GM12878 (cell line): Measurements from ENCODE around the gene PDGFC. TPM values are rescaled to one million over a fixed set of nuclear protein-coding genes. Genes with fewer than 3 reads are reported as not detected.

Source experiments
- ATAC-seq: fragments of 200-7000 bp; cut with Tn5 transposase; 3 replicates; pipeline ENCODE4 v1.9.1; 2020; ENCODE audit warnings: mild to moderate bottlenecking, moderate library complexity
- BruUV-seq: library from RNA; stranded (reverse); fragments of 400-500 nt; replicated peaks from 2 replicates; lab custom pipeline; 2021; lab: Mats Ljungman, UMichigan
- CTCF ChIA-PET: fragments of 300-600 bp; sonication (Branson Sonifier 250); formaldehyde crosslinking; extraction: SDS; loops from one replicate; lab custom pipeline; 2021; ENCODE audit warnings: inconsistent platforms; lab: Yijun Ruan, JAX
- POLR2A ChIA-PET: fragments of 350-600 bp; formaldehyde crosslinking; extraction: SDS; loops from one replicate; lab custom pipeline; 2021; ENCODE audit warnings: inconsistent platforms; lab: Charles Lee
- RAD21 ChIA-PET: fragments of 300-600 bp; sonication (Branson Sonifier 250); formaldehyde crosslinking; loops from one replicate; lab custom pipeline; 2023; ENCODE audit warnings: antibody characterized with exemption; ENCODE audit not compliant: unreplicated experiment; lab: Charles Lee
- SMC1A ChIA-PET: fragments of 300-600 bp; sonication (Branson Sonifier 250); formaldehyde crosslinking; loops from one replicate; lab custom pipeline; 2023; ENCODE audit not compliant: unreplicated experiment, uncharacterized antibody; lab: Charles Lee
- DNase-seq: peaks from one replicate; pipeline ENCODE4 v3.0.0-alpha.2; 2011; ENCODE audit warnings: low read depth, low spot score
- FAIRE-seq: peaks from 3 replicates; lab custom pipeline; 2011; peaks lifted over from hg19 to GRCh38; lab: Jason Lieb, UNC
- H2AFZ ChIP-seq: 2 replicates; pipeline ENCODE4 v1.6.0; 2011; ENCODE audit warnings: low read depth, low read length, control low read depth; ENCODE audit not compliant: control insufficient read depth
- H3K27ac ChIP-seq: 2 replicates; pipeline ENCODE4 v1.5.1; 2011; ENCODE audit warnings: control low read depth; ENCODE audit not compliant: control insufficient read depth, insufficient read depth
- H3K27me3 ChIP-seq, 2 experiments: replicated peaks in 1 of 2; 2 replicates each; pipeline versions ENCODE4 v1.6.0 to v1.6.1; 2011; ENCODE audit warnings: low read length in 1 of 2; ENCODE audit not compliant: control insufficient read depth in 2 of 2, insufficient read depth in 2 of 2
- H3K36me3 ChIP-seq, 2 experiments: 2 replicates each; pipeline ENCODE4 v1.5.1; 2011; ENCODE audit warnings: low read length in 1 of 2; ENCODE audit not compliant: control insufficient read depth in 2 of 2, insufficient read depth in 2 of 2
- H3K4me1 ChIP-seq: 2 replicates; pipeline ENCODE4 v1.6.1; 2011; ENCODE audit warnings: mild to moderate bottlenecking, low read length, moderate library complexity, mixed read lengths; ENCODE audit not compliant: control insufficient read depth, insufficient read depth
- H3K4me2 ChIP-seq: 2 replicates; pipeline ENCODE4 v1.6.0; 2011; ENCODE audit warnings: control low read depth; ENCODE audit not compliant: control insufficient read depth, insufficient read depth
- H3K4me3 ChIP-seq: fragments of 200-600 bp; sonication (generic); 2 replicates; pipeline ENCODE4 v1.5.1; 2016
- H3K79me2 ChIP-seq: 2 replicates; pipeline ENCODE4 v1.6.0; 2011; ENCODE audit warnings: low read length; ENCODE audit not compliant: control insufficient read depth, insufficient read depth
- H3K9ac ChIP-seq: 2 replicates; pipeline ENCODE4 v1.8.0; 2011; ENCODE audit warnings: low read length, control low read depth, mixed read lengths; ENCODE audit not compliant: control insufficient read depth, insufficient read depth
- H3K9me3 ChIP-seq: replicated peaks from 3 replicates; pipeline ENCODE4 v1.5.1; 2011; ENCODE audit warnings: mild to moderate bottlenecking, low read length; ENCODE audit not compliant: control insufficient read depth, insufficient read depth
- H4K20me1 ChIP-seq: 2 replicates; pipeline ENCODE4 v1.6.0; 2011; ENCODE audit not compliant: control insufficient read depth, insufficient read depth
- ATF7 ChIP-seq: fragments of 450-650 bp; IDR thresholded peaks from 2 replicates; pipeline ENCODE4 v1.6.1; 2016; ENCODE audit warnings: low read depth, mild to moderate bottlenecking
- CHD1 ChIP-seq: IDR thresholded peaks from 2 replicates; pipeline ENCODE4 v1.6.1; 2012; ENCODE audit warnings: low read depth, low read length, improper control_type of control experiment
- CREM ChIP-seq: IDR thresholded peaks from 2 replicates; pipeline ENCODE4 v1.6.1; 2014; ENCODE audit warnings: antibody characterized with exemption, low read depth
- CUX1 ChIP-seq: IDR thresholded peaks from 2 replicates; pipeline ENCODE4 v1.6.1; 2012; ENCODE audit warnings: improper control_type of control experiment, low read depth, low read length; ENCODE audit not compliant: insufficient replicate concordance
- FOXK2 ChIP-seq: fragments of 450-650 bp; IDR thresholded peaks from 2 replicates; pipeline ENCODE4 v1.6.1; 2017; ENCODE audit warnings: mild to moderate bottlenecking, moderate library complexity
- HSF1 ChIP-seq: fragments of 150-350 bp; IDR thresholded peaks from 2 replicates; pipeline ENCODE4 v1.6.1; 2014; ENCODE audit warnings: mild to moderate bottlenecking, low read depth, low read length
- JUNB ChIP-seq: IDR thresholded peaks from 2 replicates; pipeline ENCODE4 v1.6.1; 2016; ENCODE audit warnings: antibody characterized with exemption, mild to moderate bottlenecking
- NR2F1 ChIP-seq: fragments of 450-650 bp; conservative IDR thresholded peaks from 2 replicates; pipeline ENCODE4 v1.6.1; 2017; ENCODE audit warnings: mild to moderate bottlenecking
- PML ChIP-seq: IDR thresholded peaks from 2 replicates; pipeline ENCODE4 v1.6.1; 2012; ENCODE audit warnings: low read length, inconsistent platforms
- POLR2A ChIP-seq: IDR thresholded peaks from 2 replicates; pipeline ENCODE4 v1.6.1; 2011; ENCODE audit warnings: low read depth, mild to moderate bottlenecking, low read length
- POLR2AphosphoS5 ChIP-seq: IDR thresholded peaks from 2 replicates; pipeline ENCODE4 v1.6.1; 2011; ENCODE audit warnings: mild to moderate bottlenecking, low read length, inconsistent platforms
- RAD51 ChIP-seq: fragments of 450-650 bp; IDR thresholded peaks from 2 replicates; pipeline ENCODE4 v1.6.1; 2016; ENCODE audit warnings: moderate library complexity, mild to moderate bottlenecking, inconsistent platforms
- STAT1 ChIP-seq: fragments of 450-650 bp; conservative IDR thresholded peaks from 2 replicates; pipeline ENCODE4 v1.6.1; 2014; ENCODE audit warnings: antibody characterized with exemption, mild to moderate bottlenecking
- TBL1XR1 ChIP-seq: IDR thresholded peaks from 2 replicates; pipeline ENCODE4 v1.6.1; 2012; ENCODE audit warnings: low read depth, low read length, improper control_type of control experiment
- WGBS: methylation state at CpG from one replicate; pipeline ENCODE4 v1.1.6; 2016; ENCODE audit warnings: low lambda C conversion rate; ENCODE audit not compliant: insufficient replicate concordance, insufficient coverage; ENCODE audit errors: missing lambda C conversion rate; 5-methylcytosine and 5-hydroxymethylcytosine counted together
- in situ Hi-C: fragments of 300-500 bp; cut with MboI; formaldehyde crosslinking; loops from 9 replicates; pipeline ENCODE4 v1.14.3; 2018; ENCODE audit warnings: mixed read lengths
- intact Hi-C: fragments of 100-400 bp; cut with micrococcal nuclease; formaldehyde crosslinking; loops from one replicate; pipeline ENCODE4 v1.14.2; 2022; ENCODE audit not compliant: unreplicated experiment
- polyA plus RNA-seq, 11 experiments: library from polyadenylated mRNA; depleted of rRNA in 4 of 11; unstranded in 6 of 11; stranded (reverse) in 5 of 11; fragments of >200 nt; fragmentation: Nextera tagmentation in 4 of 11; fragmentation: Illumina TruSeq in 1 of 11; extraction: Ambion mirVana in 4 of 11; extraction: Trizol in 1 of 11; gene quantifications; 1 replicate in 1 of 11; 2 replicates in 10 of 11; pipeline versions ENCODE4 v1.2.1 to v1.2.3, GENCODE V29; 2011 to 2016; ENCODE audit warnings: inconsistent platforms in 2 of 11, missing spikeins in 2 of 11, low read depth in 1 of 11
- total RNA-seq, 4 experiments: library from RNA; depleted of rRNA in 3 of 4; stranded (reverse); fragments of >200 nt in 3 of 4; fragmentation: Illumina TruSeq in 1 of 4; extraction: Trizol in 1 of 4; gene quantifications; 2 replicates each; pipeline versions ENCODE4 v1.2.1 to v1.2.3, GENCODE V29; 2013 to 2021
- TF ChIP-seq, protein P1 (sequence below): IDR thresholded peaks from 2 replicates; pipeline ENCODE4 v1.6.1; 2011; ENCODE audit warnings: low read depth, mild to moderate bottlenecking, low read length, moderate library complexity, borderline replicate concordance; ENCODE audit errors: extremely low read depth

PDGFC gene
- total and polyA plus RNA-seq, 10 of the 15 experiments (the other 5 are each of a cell fraction or from before 2014, with no cell fraction given), result 0.02 to 0.18 TPM; not detected in 8

GRCh38 chr4:157020882-157021281, 49.3 kb upstream of the PDGFC start (continued):
- TF ChIP-seq CUX1, result no peak
- TF ChIP-seq STAT1, result no peak
- no peak for TF ChIP-seq FOXK2
- no peak for TF ChIP-seq NR2F1
- TF ChIP-seq, protein P1, sequence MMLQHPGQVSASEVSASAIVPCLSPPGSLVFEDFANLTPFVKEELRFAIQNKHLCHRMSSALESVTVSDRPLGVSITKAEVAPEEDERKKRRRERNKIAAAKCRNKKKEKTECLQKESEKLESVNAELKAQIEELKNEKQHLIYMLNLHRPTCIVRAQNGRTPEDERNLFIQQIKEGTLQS, result no peak

DNA sequence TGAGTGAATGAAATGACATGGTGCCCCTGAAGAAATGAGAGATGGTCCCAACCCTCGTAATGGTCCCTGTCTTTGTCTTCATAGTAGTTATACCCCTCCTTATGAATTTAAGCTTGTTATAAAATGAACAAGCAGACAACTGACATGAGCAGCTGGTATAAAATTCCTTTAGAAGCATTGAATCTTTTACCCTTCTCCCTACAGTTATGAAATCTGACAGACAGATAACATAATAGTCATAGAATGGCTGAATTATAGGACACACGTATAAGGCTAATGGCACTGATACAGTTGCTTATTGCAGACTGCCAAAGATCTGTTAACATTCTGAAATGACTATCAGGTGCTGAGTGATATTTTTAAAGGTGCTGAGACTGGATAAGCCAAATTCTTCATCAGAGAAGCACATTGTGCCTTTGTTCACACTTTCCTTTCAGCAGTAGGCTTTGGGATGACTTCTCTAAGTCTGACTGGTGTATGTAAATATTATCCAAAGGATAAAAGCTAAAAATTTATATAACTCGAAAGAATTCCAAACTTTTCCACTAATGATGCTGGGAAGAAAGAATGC, 47.4 kb upstream of the PDGFC start:
- BruUV-seq, result no TSS peak
- no peaks in the 10 kb centered on the region for H3K4me1 ChIP-seq
- H3K4me3 ChIP-seq, result no peak overlapping the region
- WGBS, result 0% methylated on average over 3 of the region's 3 CpGs
- no peak overlapping the region for H2AFZ ChIP-seq
- H3K79me2 ChIP-seq, result no peaks in the 10 kb centered on the region
- no peaks in the 10 kb centered on the region for H3K9me3 ChIP-seq
- H3K36me3 ChIP-seq, result no peaks in the 10 kb centered on the region
- FAIRE-seq, result no peak
- no peak overlapping the region for H3K4me2 ChIP-seq
- intact Hi-C loops, result no loop called here
- H3K9ac ChIP-seq, result no peak overlapping the region
- H3K27me3 ChIP-seq, result no peaks in the 10 kb centered on the region
- H3K27ac ChIP-seq, result no peak overlapping the region
- H4K20me1 ChIP-seq, result no peaks in the 10 kb centered on the region
- no peak for TF ChIP-seq POLR2AphosphoS5
- no peak for TF ChIP-seq PML
- TF ChIP-seq JUNB, result no peak
- no peak for TF ChIP-seq TBL1XR1
- no peak for TF ChIP-seq HSF1
- TF ChIP-seq, protein P1, result no peak
- no peak for TF ChIP-seq CHD1
- no peak for TF ChIP-seq ATF7
- no peak for TF ChIP-seq RAD51
- no peak for TF ChIP-seq CREM
- TF ChIP-seq POLR2A, result no peak
- TF ChIP-seq, all 136 proteins: peak for 0
- in situ Hi-C loops, result no loop called here
- ChIA-PET CTCF (no interaction called here), SMC1A (interaction anchor here (0.8 kb wide), 1 partner anchor 20 kb away, joined by 3 read pairs; no protein-coding TSS in a partner anchor), POLR2A (no interaction called here), RAD21 (no interaction called here)
- ATAC-seq, result no peak
- DNase-seq, result no peak
